ENCODE data around the gene ZSWIM1.

Gene ZSWIM1

GRCh38 chr20:45933266-45934045 is 52.4 kb downstream of the ZSWIM1 start:
- H3K4me3 ChIP-seq (replicated peaks in 1 of 2; ENCODE audit: low read depth in 2 of 2, low read length in 2 of 2) = peak overlapping the region; percentile 98 to 99
- peak; percentile 75 to 82 for DNase-seq (ENCODE audit: low read depth in 2 of 2)
- TF ChIP-seq, protein P1, sequence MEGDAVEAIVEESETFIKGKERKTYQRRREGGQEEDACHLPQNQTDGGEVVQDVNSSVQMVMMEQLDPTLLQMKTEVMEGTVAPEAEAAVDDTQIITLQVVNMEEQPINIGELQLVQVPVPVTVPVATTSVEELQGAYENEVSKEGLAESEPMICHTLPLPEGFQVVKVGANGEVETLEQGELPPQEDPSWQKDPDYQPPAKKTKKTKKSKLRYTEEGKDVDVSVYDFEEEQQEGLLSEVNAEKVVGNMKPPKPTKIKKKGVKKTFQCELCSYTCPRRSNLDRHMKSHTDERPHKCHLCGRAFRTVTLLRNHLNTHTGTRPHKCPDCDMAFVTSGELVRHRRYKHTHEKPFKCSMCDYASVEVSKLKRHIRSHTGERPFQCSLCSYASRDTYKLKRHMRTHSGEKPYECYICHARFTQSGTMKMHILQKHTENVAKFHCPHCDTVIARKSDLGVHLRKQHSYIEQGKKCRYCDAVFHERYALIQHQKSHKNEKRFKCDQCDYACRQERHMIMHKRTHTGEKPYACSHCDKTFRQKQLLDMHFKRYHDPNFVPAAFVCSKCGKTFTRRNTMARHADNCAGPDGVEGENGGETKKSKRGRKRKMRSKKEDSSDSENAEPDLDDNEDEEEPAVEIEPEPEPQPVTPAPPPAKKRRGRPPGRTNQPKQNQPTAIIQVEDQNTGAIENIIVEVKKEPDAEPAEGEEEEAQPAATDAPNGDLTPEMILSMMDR (IDR thresholded peaks at IDR 0.05; ENCODE audit: low read depth, low read length) = no peak

DNA sequence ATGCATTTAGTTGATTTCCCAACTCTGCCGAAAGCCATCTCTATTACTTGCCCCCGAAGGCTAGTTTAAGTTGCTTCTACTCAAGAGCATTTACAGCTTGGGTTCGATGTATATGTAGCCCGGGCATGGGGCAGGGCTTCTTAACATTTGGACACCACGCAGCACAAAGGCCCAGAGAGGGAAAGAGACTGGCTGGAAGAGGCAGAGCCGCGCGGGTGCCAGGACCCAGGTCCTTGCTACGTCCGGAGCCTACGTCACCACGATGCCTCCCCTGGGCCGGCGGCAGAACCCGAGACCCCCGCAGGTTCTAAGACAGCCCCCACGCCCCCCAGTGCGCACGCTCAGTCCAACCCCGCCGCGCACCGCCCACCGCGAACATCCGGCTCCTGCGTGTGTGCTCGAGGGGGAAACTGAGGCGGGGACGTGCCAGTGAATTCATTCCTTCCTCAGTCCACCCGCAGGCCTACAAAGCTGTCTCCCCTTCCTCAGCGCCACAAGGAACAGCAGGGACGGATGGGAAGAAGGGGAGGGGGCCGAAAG is 53.1 kb downstream of the ZSWIM1 start:
- H3K4me3 ChIP-seq (replicated peaks in 1 of 2; ENCODE audit: low read depth in 2 of 2, low read length in 2 of 2) = peak overlapping the region; percentile 98 to 99
- peak; percentile 47 to 67 for DNase-seq (ENCODE audit: low read depth in 2 of 2)
- TF ChIP-seq, protein P1 (IDR thresholded peaks at IDR 0.05; ENCODE audit: low read depth, low read length) = no peak
